CD4-positive, alpha-beta T cell (primary cell): ENCODE results near the gene NTRK2. TPM values are rescaled to one million over a fixed set of nuclear protein-coding genes. Genes with fewer than 3 reads are reported as not detected.

Source experiments
- ATAC-seq: fragments of 200-7000 bp; cut with Tn5 transposase; one replicate; pipeline ENCODE4 v1.10.0; 2022; ENCODE audit warnings: mild to moderate bottlenecking; ENCODE audit not compliant: poor library complexity
- CTCF ChIA-PET: fragments of 350-600 bp; sonication (Branson Sonifier 250); formaldehyde crosslinking; loops from one replicate; lab custom pipeline; 2021; ENCODE audit warnings: antibody characterized with exemption, inconsistent platforms; lab: Charles Lee
- POLR2A ChIA-PET: fragments of 350-600 bp; sonication (Branson Sonifier 250); formaldehyde crosslinking; loops from one replicate; lab custom pipeline; 2021; ENCODE audit warnings: antibody characterized with exemption, inconsistent platforms; lab: Charles Lee
- DNase-seq, 14 experiments: peaks; one replicate each; pipeline ENCODE4 v3.0.0-alpha.2; 2013 to 2020; ENCODE audit warnings: mixed read lengths in 2 of 14
- H3K27ac ChIP-seq, 2 donors: one replicate each; pipeline versions ENCODE4 v1.5.1 to v1.7.0; 2013; ENCODE audit warnings: low read length in 2 of 2, low read depth in 1 of 2, mild to moderate bottlenecking in 1 of 2
- H3K27me3 ChIP-seq, 2 experiments: 1 replicate in 1 of 2; 2 replicates in 1 of 2; pipeline versions ENCODE4 v1.6.1 to v1.7.0; 2013; ENCODE audit warnings: low read length in 2 of 2, control low read depth in 1 of 2, mild to moderate bottlenecking in 1 of 2, moderate library complexity in 1 of 2; ENCODE audit not compliant: insufficient read depth in 2 of 2, control insufficient read depth in 1 of 2
- H3K36me3 ChIP-seq: one replicate; pipeline ENCODE4 v1.6.1; 2013; ENCODE audit warnings: low read length, control low read depth; ENCODE audit not compliant: insufficient read depth
- H3K4me1 ChIP-seq: one replicate; pipeline ENCODE4 v1.6.1; 2013; ENCODE audit warnings: low read length, control low read depth; ENCODE audit not compliant: insufficient read depth
- H3K4me3 ChIP-seq: one replicate; pipeline ENCODE4 v1.5.1; 2013; ENCODE audit warnings: mild to moderate bottlenecking, low read length, moderate library complexity
- H3K9me3 ChIP-seq, 2 experiments: 1 replicate in 1 of 2; 2 replicates in 1 of 2; pipeline versions ENCODE4 v1.6.1 to v1.7.0; 2013; ENCODE audit warnings: low read length in 2 of 2, mild to moderate bottlenecking in 2 of 2, control low read depth in 1 of 2, moderate library complexity in 1 of 2; ENCODE audit not compliant: control insufficient read depth in 1 of 2, insufficient read depth in 1 of 2
- H3K27ac Mint-ChIP-seq: one replicate; pipeline ENCODE4 v1.8.0; 2020; ENCODE audit warnings: mixed read lengths
- H3K27me3 Mint-ChIP-seq: one replicate; pipeline ENCODE4 v1.8.0; 2021; ENCODE audit warnings: mixed read lengths
- H3K36me3 Mint-ChIP-seq: one replicate; pipeline ENCODE4 v1.8.0; 2021; ENCODE audit warnings: low read depth, mixed read lengths
- H3K4me1 Mint-ChIP-seq: one replicate; pipeline ENCODE4 v1.8.0; 2021; ENCODE audit warnings: low read depth, mixed read lengths
- H3K4me3 Mint-ChIP-seq: one replicate; pipeline ENCODE4 v1.8.0; 2020; ENCODE audit warnings: mild to moderate bottlenecking, mixed read lengths
- H3K9me3 Mint-ChIP-seq: one replicate; pipeline ENCODE4 v1.8.0; 2020; ENCODE audit warnings: mixed read lengths
- CTCF ChIP-seq: fragments of 200-600 bp; IDR thresholded peaks from one replicate; pipeline ENCODE4 v1.8.0; 2022; ENCODE audit warnings: antibody characterized with exemption, mild to moderate bottlenecking
- intact Hi-C, 2 experiments: fragments of 100-400 bp; cut with DNase I in 1 of 2; cut with micrococcal nuclease in 1 of 2; formaldehyde crosslinking; loops; one replicate each; pipeline versions ENCODE4 v1.15.1 to v1.9.0; 2023 to 2025; cut with DNase I, micrococcal nuclease
- total RNA-seq, 174 experiments: library from RNA in 2 of 174; stranded (reverse) in 2 of 174; gene quantifications; one replicate each; pipeline ENCODE4 v1.2.3 and lab custom pipeline; 2021 to 2026

NTRK2 gene
- total RNA-seq, 2 experiments from 2014 or later: 0.06 to 0.14 TPM

DNA sequence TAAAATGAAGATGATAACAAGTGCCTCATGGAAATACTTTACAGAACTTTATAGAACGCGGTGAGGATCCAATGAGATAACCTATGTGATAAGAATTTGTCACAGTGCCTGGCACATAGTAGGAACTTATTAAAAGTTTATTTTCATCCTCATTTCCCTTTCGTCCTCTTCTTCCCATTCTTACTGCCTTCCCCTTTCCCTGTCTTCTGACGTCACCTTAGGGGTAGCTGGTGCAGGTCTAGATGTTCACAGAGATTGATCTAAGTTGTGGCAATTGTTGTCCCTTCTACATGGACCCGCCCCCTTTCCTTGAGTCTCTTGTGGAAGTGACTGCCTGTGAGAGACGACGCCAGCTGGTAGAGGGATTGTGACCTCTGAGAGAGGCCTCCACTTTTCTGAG lies 46.5 kb upstream of the NTRK2 start:
- H3K36me3 Mint-ChIP-seq: no peaks in the 10 kb centered on the region
- no peak for DNase-seq

GRCh38 chr9:84636436-84636835 lies 33.1 kb upstream of the NTRK2 start:
- H3K4me3 Mint-ChIP-seq: no peak overlapping the region
- peaks cover 0 to 4% of the 10 kb centered on the region in 2 experiments for H3K9me3 ChIP-seq
- TF ChIP-seq CTCF: no peak
- DNase-seq (no peak), ATAC-seq (no peak)
- no peaks in the 10 kb centered on the region for H3K36me3 ChIP-seq
- ChIA-PET CTCF (no interaction called here), POLR2A (no interaction called here)
- H3K9me3 Mint-ChIP-seq: peaks cover 6% of the 10 kb centered on the region
- no peaks in the 10 kb centered on the region for H3K4me1 Mint-ChIP-seq
- no peak overlapping the region for H3K4me3 ChIP-seq
- H3K27ac ChIP-seq: no peak overlapping the region
- H3K27ac Mint-ChIP-seq: no peak overlapping the region
- intact Hi-C loops: no loop called here
- no peaks in the 10 kb centered on the region for H3K36me3 Mint-ChIP-seq
- no peaks in the 10 kb centered on the region for H3K4me1 ChIP-seq
- H3K27me3 ChIP-seq: no peaks in the 10 kb centered on the region
- no peaks in the 10 kb centered on the region for H3K27me3 Mint-ChIP-seq

More for the DNA sequence above, 46.5 kb upstream of the NTRK2 start:
- H3K4me1 ChIP-seq: no peaks in the 10 kb centered on the region
- no peak overlapping the region for H3K4me3 ChIP-seq
- H3K36me3 ChIP-seq: no peaks in the 10 kb centered on the region
- Mint-ChIP-seq H3K27me3 (peaks cover 13% of the 10 kb centered on the region), H3K4me1 (no peaks in the 10 kb centered on the region), H3K4me3 (no peak overlapping the region), H3K27ac (no peak overlapping the region), H3K9me3 (no peaks in the 10 kb centered on the region)
- peaks cover 0 to 2% of the 10 kb centered on the region in 2 experiments for H3K27me3 ChIP-seq
- no peak overlapping the region for H3K27ac ChIP-seq
- ChIA-PET POLR2A (no interaction called here), CTCF (interaction anchor here (0.6 kb wide), 1 partner anchor 1075 kb away, joined by 3 read pairs; no protein-coding TSS in a partner anchor)
- no peaks in the 10 kb centered on the region for H3K9me3 ChIP-seq
- ATAC-seq: no peak
- TF ChIP-seq CTCF: no peak
- intact Hi-C loops: no loop called here

- ChIA-PET POLR2A (no interaction called here), CTCF (no interaction called here)
- peaks cover 0 to 4% of the 10 kb centered on the region in 2 experiments for H3K9me3 ChIP-seq
- no peak for ATAC-seq
- H3K9me3 Mint-ChIP-seq: peaks cover 6% of the 10 kb centered on the region
- no peaks in the 10 kb centered on the region for H3K27me3 Mint-ChIP-seq
- no peaks in the 10 kb centered on the region for H3K27me3 ChIP-seq
- no peak for TF ChIP-seq CTCF
- no peak for DNase-seq
- no peaks in the 10 kb centered on the region for H3K4me1 Mint-ChIP-seq
- H3K27ac ChIP-seq: no peak overlapping the region
- intact Hi-C loops: no loop called here
- H3K36me3 Mint-ChIP-seq: no peaks in the 10 kb centered on the region
- H3K36me3 ChIP-seq: no peaks in the 10 kb centered on the region
- H3K4me3 Mint-ChIP-seq: no peak overlapping the region
- no peaks in the 10 kb centered on the region for H3K4me1 ChIP-seq
- no peak overlapping the region for H3K4me3 ChIP-seq
- H3K27ac Mint-ChIP-seq: no peak overlapping the region
These were observed 26.9 kb upstream of the NTRK2 start for GRCh38 chr9:84642553-84643141.
